Suprapubic skin (tissue), 4 donors: ENCODE data around the gene KIAA0930. TPM values are rescaled to one million over a fixed set of nuclear protein-coding genes. Genes with fewer than 3 reads are reported as not detected.
A peak's percentile ranks its signal among the peaks of the same experiment; 100 is the strongest.

Source experiments
- DNase-seq, 2 donors: peaks; one replicate each; pipeline ENCODE4 v3.0.0-alpha.2; 2019; ENCODE audit warnings: low spot score in 2 of 2
- H3K27ac ChIP-seq: fragments of 200-600 bp; sonication (generic); one replicate; pipeline ENCODE4 v1.5.1; 2019
- H3K27me3 ChIP-seq: fragments of 200-600 bp; sonication (generic); one replicate; pipeline ENCODE4 v1.5.1; 2019
- H3K36me3 ChIP-seq: fragments of 200-600 bp; sonication (generic); one replicate; pipeline ENCODE4 v1.5.1; 2019
- H3K4me1 ChIP-seq: fragments of 200-600 bp; sonication (generic); one replicate; pipeline ENCODE4 v1.5.1; 2019
- H3K4me3 ChIP-seq: fragments of 200-600 bp; sonication (generic); one replicate; pipeline ENCODE4 v1.5.1; 2019; ENCODE audit warnings: mild to moderate bottlenecking
- H3K9me3 ChIP-seq: fragments of 200-600 bp; sonication (generic); one replicate; pipeline ENCODE4 v1.5.1; 2019
- CTCF ChIP-seq, 2 donors: fragments of 200-600 bp in 1 of 2; fragments of 450-650 bp in 1 of 2; sonication (generic) in 1 of 2; IDR thresholded peaks; one replicate each; pipeline ENCODE4 v1.5.1; 2016 to 2019; ENCODE audit warnings: antibody characterized with exemption in 2 of 2, mild to moderate bottlenecking in 1 of 2, moderate library complexity in 1 of 2
- EP300 ChIP-seq: sonication (generic); formaldehyde crosslinking; IDR thresholded peaks from one replicate; pipeline ENCODE4 v1.6.1; 2017; ENCODE audit warnings: antibody characterized with exemption
- POLR2A ChIP-seq, 2 donors: fragments of 450-650 bp; IDR thresholded peaks; one replicate each; pipeline ENCODE4 v1.6.1; 2017; ENCODE audit warnings: antibody characterized with exemption in 2 of 2, mild to moderate bottlenecking in 2 of 2, moderate library complexity in 2 of 2
- POLR2AphosphoS5 ChIP-seq, 3 donors: sonication (generic); formaldehyde crosslinking; IDR thresholded peaks; one replicate each; pipeline ENCODE4 v1.6.1; 2017; ENCODE audit warnings: antibody characterized with exemption in 3 of 3
- WGBS: methylation state at CpG from one replicate; pipeline ENCODE4 v1.1.5; 2018; 5-methylcytosine and 5-hydroxymethylcytosine counted together
- total RNA-seq, 4 donors: library from RNA; depleted of rRNA; stranded (reverse); fragments of >200 nt; gene quantifications; one replicate each; pipeline ENCODE4 v1.1.0, GENCODE V29; 2016

KIAA0930 gene
- total RNA-seq, 4 donors from 2014 or later = 36.0 to 119 (median 74.4) TPM

- Histone ChIP-seq H3K9me3 (no peaks in the 10 kb centered on the region), H3K36me3 (peaks cover 15% of the 10 kb centered on the region), H3K4me1 (peaks cover 57% of the 10 kb centered on the region), H3K27me3 (no peaks in the 10 kb centered on the region), H3K4me3 (peak overlapping the region; percentile 45), H3K27ac (peak overlapping the region; percentile 1)
- WGBS = 67% methylated on average over 10 of the region's 11 CpGs
- TF ChIP-seq POLR2AphosphoS5 (IDR thresholded peaks at IDR 0.05) = no peak
- no peak for TF ChIP-seq CTCF (IDR thresholded peaks at IDR 0.05)
- TF ChIP-seq POLR2A (IDR thresholded peaks at IDR 0.05) = no peak
- no peak for TF ChIP-seq EP300
- DNase-seq = no peak
These were observed 30.1 kb downstream of the KIAA0930 start for GRCh38 chr22:45210577-45210976.

- Histone ChIP-seq H3K36me3 (peaks cover 19% of the 10 kb centered on the region), H3K27ac (peak overlapping the region; percentile 27), H3K4me1 (peaks cover 57% of the 10 kb centered on the region), H3K9me3 (no peaks in the 10 kb centered on the region), H3K27me3 (no peaks in the 10 kb centered on the region), H3K4me3 (no peak overlapping the region)
- DNase-seq = no peak
- WGBS = 74% methylated on average over 6 of the region's 7 CpGs
- no peak for TF ChIP-seq EP300
- TF ChIP-seq POLR2A (IDR thresholded peaks at IDR 0.05) = no peak
- TF ChIP-seq CTCF (IDR thresholded peaks at IDR 0.05) = no peak
- no peak for TF ChIP-seq POLR2AphosphoS5 (IDR thresholded peaks at IDR 0.05)
These were observed 30.5 kb downstream of the KIAA0930 start for GRCh38 chr22:45210174-45210573.

GRCh38 chr22:45208993-45209838, 31.5 kb downstream of the KIAA0930 start:
- H3K27me3 ChIP-seq = no peaks in the 10 kb centered on the region
- peak in 1 of 2 donors; percentile 86 for DNase-seq
- WGBS = 63% methylated on average over 23 of the region's 29 CpGs
- H3K36me3 ChIP-seq = peaks cover 29% of the 10 kb centered on the region
- H3K4me1 ChIP-seq = peaks cover 57% of the 10 kb centered on the region
- no peak overlapping the region for H3K4me3 ChIP-seq
- no peaks in the 10 kb centered on the region for H3K9me3 ChIP-seq
- peak; percentile 16 to 75 for TF ChIP-seq CTCF (IDR thresholded peaks at IDR 0.05)
- TF ChIP-seq POLR2A (IDR thresholded peaks at IDR 0.05) = no peak
- no peak for TF ChIP-seq POLR2AphosphoS5 (IDR thresholded peaks at IDR 0.05)
- H3K27ac ChIP-seq = peak overlapping the region; percentile 35

GRCh38 chr22:45208696-45208992, 32.0 kb downstream of the KIAA0930 start:
- H3K9me3 ChIP-seq = no peaks in the 10 kb centered on the region
- 73% methylated on average over 10 of the region's 10 CpGs for WGBS
- no peaks in the 10 kb centered on the region for H3K27me3 ChIP-seq
- no peak for DNase-seq
- no peak for TF ChIP-seq POLR2AphosphoS5 (IDR thresholded peaks at IDR 0.05)
- no peak for TF ChIP-seq EP300
- TF ChIP-seq CTCF (IDR thresholded peaks at IDR 0.05) = no peak
- no peak for TF ChIP-seq POLR2A (IDR thresholded peaks at IDR 0.05)
- H3K27ac ChIP-seq = peak overlapping the region; percentile 35
- peaks cover 35% of the 10 kb centered on the region for H3K36me3 ChIP-seq
- H3K4me1 ChIP-seq = peaks cover 55% of the 10 kb centered on the region
- no peak overlapping the region for H3K4me3 ChIP-seq

GRCh38 chr22:45207981-45208664, 32.6 kb downstream of the KIAA0930 start:
- Histone ChIP-seq H3K27ac (peak overlapping the region; percentile 35), H3K27me3 (no peaks in the 10 kb centered on the region), H3K36me3 (peaks cover 40% of the 10 kb centered on the region), H3K9me3 (no peaks in the 10 kb centered on the region), H3K4me1 (peaks cover 50% of the 10 kb centered on the region), H3K4me3 (no peak overlapping the region)
- 78% methylated on average over 23 of the region's 24 CpGs for WGBS
- TF ChIP-seq POLR2A (IDR thresholded peaks at IDR 0.05) (no peak), CTCF (IDR thresholded peaks at IDR 0.05) (no peak), EP300 (no peak), POLR2AphosphoS5 (IDR thresholded peaks at IDR 0.05) (no peak)
- no peak for DNase-seq
